GM19397 (cell line): ENCODE results near the gene BEAN1.

Source experiments
- ATAC-seq: cut with Tn5 transposase; IDR thresholded peaks from one replicate; pipeline ENCODE4 v1.9.1; 2021; ENCODE audit warnings: mild to moderate bottlenecking, moderate library complexity; ENCODE audit not compliant: unreplicated experiment

Gene BEAN1

GRCh38 chr16:66416939-66417700 is 10.0 kb upstream of the BEAN1 start:
- no peak for ATAC-seq

- no peak for ATAC-seq
Observed at GRCh38 chr16:66418165-66418962, 8.7 kb upstream of the BEAN1 start.

- ATAC-seq, result no peak
Observed at GRCh38 chr16:66419527-66419926, 7.6 kb upstream of the BEAN1 start.

- ATAC-seq, result no peak
Observed at GRCh38 chr16:66420396-66420795, 6.7 kb upstream of the BEAN1 start.

- ATAC-seq, result no peak
Observed at GRCh38 chr16:66421891-66422290, 5.2 kb upstream of the BEAN1 start.

- ATAC-seq, result no peak
Observed at GRCh38 chr16:66422366-66422765, 4.7 kb upstream of the BEAN1 start.

DNA sequence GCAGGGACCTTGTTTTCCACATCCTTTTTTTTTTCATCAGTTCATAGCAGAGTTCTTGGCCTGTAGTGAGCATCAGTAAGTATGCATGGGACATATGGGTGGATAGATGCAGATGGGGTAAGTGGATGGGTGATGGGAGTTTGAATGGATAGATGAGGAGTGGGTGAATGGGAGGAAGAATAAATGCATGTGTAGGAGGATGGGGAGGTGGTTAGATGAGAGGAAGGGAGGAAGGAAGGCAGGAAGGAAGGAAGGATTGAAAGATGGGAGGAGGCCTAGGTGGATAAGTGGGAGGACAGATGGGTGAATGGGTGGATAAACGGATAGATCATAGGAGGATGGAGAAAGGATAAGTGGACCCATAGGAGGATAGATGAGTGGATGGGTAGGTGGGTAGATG is 3.9 kb upstream of the BEAN1 start:
- no peak for ATAC-seq

- no peak for ATAC-seq
Observed at GRCh38 chr16:66425651-66426050, 1.4 kb upstream of the BEAN1 start.

DNA sequence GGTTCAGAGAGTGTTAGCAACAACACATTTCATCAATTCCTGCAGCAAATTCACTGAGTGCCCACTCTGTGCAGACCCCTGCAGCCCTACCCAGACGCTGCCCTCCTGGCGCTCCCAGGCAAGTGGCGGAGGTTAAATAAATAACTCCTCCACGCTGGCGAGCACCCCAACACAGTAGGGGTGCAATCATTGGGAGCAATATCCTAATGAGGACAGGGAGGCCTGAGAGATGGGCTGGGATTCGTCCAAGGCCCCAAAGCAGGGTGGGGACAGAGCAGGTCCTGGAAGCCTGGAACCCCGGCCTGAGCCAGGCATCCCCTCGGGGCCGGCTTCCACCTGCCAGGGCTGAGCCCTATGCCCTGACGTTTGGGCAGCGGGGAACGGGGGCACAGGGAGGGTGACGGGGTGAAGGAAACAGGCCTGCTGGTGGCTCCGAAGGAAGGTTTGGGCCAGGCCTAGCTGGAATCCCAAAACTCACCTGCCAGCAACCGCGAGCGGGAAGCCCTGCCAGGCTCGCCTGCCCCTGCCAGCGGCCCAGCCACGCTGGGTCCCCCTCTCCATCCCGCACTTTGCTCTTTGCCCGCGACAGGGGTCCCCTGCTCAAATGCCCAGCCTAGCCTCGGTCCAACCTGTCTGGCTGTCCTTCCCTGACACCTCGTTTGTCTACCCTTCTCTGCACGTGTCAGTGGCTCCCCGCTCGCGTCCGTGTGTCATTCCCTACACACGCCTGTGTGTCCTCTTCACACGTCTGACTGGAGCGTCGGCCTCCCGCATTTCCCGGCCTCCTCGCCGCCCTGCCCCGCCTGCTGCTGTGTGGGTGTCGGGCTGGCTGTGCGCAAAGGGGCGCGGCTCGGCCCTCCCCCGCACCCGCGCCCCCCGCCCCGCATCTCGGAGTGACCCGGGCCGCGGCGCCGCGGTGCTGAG is 721 bp upstream of the BEAN1 start:
- ATAC-seq, result no peak

GRCh38 chr16:66427871-66428681 is 981 bp downstream of the BEAN1 start:
- no peak for ATAC-seq

- ATAC-seq, result no peak
Observed at GRCh38 chr16:66428682-66429251, 1.7 kb downstream of the BEAN1 start.

- no peak for ATAC-seq
Observed at GRCh38 chr16:66429290-66429962, 2.3 kb downstream of the BEAN1 start.

- no peak for ATAC-seq
Observed at GRCh38 chr16:66430214-66430613, 3.1 kb downstream of the BEAN1 start.

- no peak for ATAC-seq
Observed at GRCh38 chr16:66431760-66432159, 4.7 kb downstream of the BEAN1 start.

GRCh38 chr16:66432429-66432828 is 5.3 kb downstream of the BEAN1 start:
- no peak for ATAC-seq

DNA sequence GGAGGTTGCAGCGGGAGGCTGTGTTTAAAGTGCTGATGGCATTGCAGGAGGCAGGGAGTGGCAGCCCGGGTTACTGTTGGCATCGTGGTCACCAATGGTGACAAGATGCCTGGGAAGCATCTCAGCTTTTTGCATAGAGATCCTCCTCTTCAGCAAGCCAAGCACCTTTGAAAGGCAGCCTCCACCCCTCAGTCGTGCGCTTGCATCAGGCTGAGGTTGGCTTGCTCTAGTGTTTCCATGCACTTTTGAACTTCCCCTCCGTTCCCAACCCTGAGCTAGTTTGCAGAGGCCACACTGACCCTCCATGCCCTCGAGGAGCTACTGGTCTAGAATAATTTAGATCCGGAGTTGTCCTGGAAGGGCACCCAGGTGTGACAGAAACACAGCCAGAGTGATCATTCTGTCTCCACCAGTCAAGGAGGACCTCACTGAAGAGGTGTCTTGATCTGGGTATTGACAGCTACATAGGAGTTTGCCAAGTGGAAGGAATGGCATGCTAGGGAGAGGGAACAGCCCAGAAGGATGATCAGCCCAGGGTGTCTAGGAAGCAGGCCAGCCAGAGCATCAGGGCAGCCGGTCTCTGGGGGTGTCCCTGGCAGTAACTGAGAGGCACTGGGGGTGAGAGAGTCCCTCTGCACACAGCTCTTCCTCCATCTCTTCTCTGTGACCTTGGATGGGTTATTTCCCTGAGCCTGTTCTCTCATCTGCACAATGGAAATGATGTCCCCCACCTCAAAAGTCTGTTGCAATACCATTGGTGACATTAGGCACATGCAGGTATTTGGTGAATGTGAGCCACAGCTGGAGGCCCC is 7.7 kb downstream of the BEAN1 start:
- ATAC-seq, result no peak

GRCh38 chr16:66435896-66436295 is 8.8 kb downstream of the BEAN1 start:
- no peak for ATAC-seq

DNA sequence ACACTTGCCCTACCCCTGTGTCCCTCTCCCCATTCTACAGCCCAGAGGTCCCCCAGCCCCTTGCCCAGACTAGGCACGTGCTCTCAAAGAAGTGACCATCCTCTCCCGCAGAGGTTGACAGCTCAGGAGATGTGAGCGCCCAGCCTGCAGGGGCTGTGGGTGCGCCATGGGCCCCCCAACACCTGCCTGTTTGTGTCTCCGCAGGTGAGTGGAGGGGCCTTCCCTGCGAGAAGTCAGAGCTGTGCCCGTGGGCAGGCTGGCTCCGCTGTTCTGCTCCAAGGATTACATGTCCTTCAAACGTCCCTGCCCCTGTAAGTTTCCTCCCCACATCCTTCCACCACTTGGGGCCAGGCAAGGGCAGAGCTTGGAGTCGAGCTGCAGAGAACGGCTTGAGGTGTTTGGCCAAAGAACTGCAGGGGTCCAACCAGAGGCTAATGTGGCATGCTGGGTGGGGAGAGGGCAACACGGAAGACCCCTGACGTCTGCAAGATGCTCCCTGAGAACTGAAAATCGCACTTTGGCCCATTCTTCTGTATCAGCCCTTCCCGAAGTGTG is 10.4 kb downstream of the BEAN1 start:
- no peak for ATAC-seq
